Cardiac fibroblast (primary cell): ENCODE data around the gene AKAIN1.

Experiments used
- DNase-seq, 2 donors: peaks; one replicate each; pipeline versions ENCODE4 v3.0.0 to v3.0.0-alpha.2; 2010; ENCODE audit warnings: low read depth in 2 of 2
- H3K4me3 ChIP-seq, 2 donors: replicated peaks in 1 of 2; 1 replicate in 1 of 2; 2 replicates in 1 of 2; pipeline ENCODE4 v1.5.1; 2011; ENCODE audit warnings: low read depth in 2 of 2, low read length in 2 of 2, mild to moderate bottlenecking in 2 of 2, moderate library complexity in 1 of 2
- CTCF ChIP-seq: IDR thresholded peaks from one replicate; pipeline ENCODE4 v1.5.1; 2011; ENCODE audit warnings: low read depth, mild to moderate bottlenecking, low read length, inconsistent platforms

The AKAIN1 gene

GRCh38 chr18:5180254-5180653 lies 16.8 kb downstream of the AKAIN1 start:
- TF ChIP-seq CTCF: no peak
- H3K4me3 ChIP-seq: no peak overlapping the region
- no peak for DNase-seq

GRCh38 chr18:5178519-5178918 lies 18.5 kb downstream of the AKAIN1 start:
- H3K4me3 ChIP-seq: no peak overlapping the region
- TF ChIP-seq CTCF: no peak

GRCh38 chr18:5175378-5175777 lies 21.7 kb downstream of the AKAIN1 start:
- H3K4me3 ChIP-seq: no peak overlapping the region
- TF ChIP-seq CTCF: no peak
- DNase-seq: no peak

More at GRCh38 chr18:5178519-5178918, 18.5 kb downstream of the AKAIN1 start:
- DNase-seq: no peak

- no peak overlapping the region for H3K4me3 ChIP-seq
- TF ChIP-seq CTCF: no peak
- DNase-seq: no peak
Measured at GRCh38 chr18:5173646-5174045, 23.4 kb downstream of the AKAIN1 start.

GRCh38 chr18:5173236-5173635 lies 23.8 kb downstream of the AKAIN1 start:
- no peak for DNase-seq
- TF ChIP-seq CTCF: no peak

GRCh38 chr18:5167831-5168230 lies 29.2 kb downstream of the AKAIN1 start:
- no peak for DNase-seq

More at GRCh38 chr18:5173236-5173635, 23.8 kb downstream of the AKAIN1 start:
- H3K4me3 ChIP-seq: no peak overlapping the region

More at GRCh38 chr18:5167831-5168230, 29.2 kb downstream of the AKAIN1 start:
- TF ChIP-seq CTCF: no peak
- H3K4me3 ChIP-seq: no peak overlapping the region
